ENCODE measurements around the gene P2RY11.

The P2RY11 gene

DNA sequence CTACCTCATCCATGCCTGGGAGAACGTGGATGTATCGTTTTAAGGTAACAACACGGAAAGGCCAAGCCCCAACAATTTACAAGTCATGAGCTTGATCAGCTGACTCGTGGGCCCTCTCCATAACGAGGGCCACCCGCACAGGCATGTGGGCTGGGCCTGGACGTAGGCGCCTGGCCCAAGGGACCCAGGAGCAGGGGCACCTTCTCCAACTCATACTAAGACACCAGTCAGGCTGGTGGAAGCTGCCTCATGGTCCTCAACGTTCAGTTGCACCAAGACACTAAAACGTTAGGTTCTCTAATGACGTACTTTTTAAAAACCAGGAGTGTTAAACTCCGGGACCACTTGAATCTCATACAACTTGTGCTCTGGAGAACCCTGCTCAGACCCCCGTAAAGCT lies 30.0 kb downstream of the P2RY11 start:
- no peak for DNase-seq (ENCODE audit: low read depth)

DNA sequence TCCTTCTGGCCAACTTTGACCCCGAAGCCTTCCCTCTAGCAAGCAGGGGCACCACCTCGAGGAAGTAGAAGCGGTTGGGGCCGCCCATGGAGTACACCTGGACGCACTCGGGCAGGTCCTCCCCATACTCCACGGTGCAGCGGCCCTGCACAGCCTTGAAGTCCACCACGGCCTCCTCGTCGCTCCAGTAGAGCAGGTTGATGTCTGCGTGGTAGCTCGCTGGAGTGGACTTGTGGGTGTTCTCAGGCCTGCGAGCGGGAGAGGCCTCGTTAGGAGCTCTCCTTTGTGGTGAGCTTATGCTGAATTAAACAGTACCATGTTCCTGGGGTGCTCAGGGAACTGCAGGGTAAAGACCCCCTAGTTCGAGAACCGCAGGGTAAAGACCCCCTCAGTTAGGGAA lies 30.5 kb downstream of the P2RY11 start:
- DNase-seq (ENCODE audit: low read depth) = no peak

DNA sequence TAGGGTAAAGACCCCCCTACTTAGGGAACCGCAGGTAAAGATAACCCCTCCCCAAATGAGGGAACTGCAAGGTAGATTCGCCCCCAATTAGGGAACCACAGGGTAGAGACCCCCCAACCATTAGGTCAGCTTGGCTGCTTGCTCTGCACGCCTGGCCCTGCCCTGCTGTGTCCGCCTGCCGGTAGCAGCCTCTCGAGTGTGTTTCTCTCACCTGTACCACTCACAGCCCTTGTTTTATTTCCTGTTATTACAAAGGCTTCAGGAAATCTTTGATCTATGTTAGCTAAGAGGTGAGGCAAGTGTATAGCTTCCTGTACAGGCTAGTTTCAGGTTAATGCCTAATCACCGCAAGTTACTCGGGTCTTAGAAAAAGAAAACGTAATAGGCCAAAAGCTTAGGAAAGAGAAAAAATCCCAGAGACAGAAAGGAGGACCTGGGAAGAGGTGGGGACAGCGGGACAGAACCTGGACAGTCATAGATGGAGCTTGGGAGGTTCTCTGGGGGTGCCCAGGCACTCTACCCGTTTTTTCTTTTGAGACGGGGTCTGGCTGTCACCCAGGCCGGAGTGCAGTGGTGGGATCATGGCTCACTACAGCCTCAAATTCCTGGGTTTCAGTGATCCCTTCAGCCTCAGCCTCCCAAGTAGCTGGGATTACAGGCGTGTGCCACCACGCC lies 31.3 kb downstream of the P2RY11 start:
- DNase-seq (ENCODE audit: low read depth) = no peak

DNA sequence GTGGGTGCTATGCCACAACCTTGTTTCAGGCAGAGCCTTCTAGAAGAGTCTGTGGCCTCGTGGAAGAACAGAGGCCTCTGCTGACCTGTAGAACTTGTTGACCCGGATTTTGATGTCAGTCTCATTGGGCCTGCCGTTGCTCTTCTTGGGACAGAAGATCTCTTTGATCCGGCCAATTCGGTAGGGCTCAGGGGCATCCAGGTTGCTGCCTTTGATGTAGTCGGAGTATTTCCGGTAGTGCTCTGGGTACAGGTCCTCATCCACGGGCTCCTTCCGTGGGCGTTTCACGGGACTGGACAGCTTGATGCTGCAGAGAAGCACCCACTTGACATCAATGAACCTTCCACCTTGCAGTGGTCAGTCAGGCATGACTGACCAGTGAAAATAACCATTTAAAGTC lies 32.2 kb downstream of the P2RY11 start:
- no peak for DNase-seq (ENCODE audit: low read depth)

DNA sequence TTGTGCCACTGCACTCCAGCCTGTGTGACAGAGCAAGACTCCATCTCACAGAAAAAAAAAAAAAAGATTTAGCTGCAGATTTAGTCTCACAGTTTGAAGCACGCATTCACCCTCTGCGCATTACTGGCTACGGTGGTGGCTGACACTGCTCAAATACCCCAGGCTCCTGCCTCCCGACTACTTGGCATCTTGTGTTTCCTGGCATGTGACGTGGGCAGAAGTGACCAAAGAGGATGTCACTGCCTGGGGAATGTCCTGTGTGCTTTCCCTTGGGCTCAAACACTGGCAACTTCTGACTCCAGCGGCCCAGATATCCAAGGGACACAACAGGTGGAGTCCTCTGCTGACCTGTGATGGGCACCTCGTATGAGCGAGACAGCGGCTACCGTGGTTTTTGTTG lies 32.9 kb downstream of the P2RY11 start:
- DNase-seq (ENCODE audit: low read depth) = no peak

DNA sequence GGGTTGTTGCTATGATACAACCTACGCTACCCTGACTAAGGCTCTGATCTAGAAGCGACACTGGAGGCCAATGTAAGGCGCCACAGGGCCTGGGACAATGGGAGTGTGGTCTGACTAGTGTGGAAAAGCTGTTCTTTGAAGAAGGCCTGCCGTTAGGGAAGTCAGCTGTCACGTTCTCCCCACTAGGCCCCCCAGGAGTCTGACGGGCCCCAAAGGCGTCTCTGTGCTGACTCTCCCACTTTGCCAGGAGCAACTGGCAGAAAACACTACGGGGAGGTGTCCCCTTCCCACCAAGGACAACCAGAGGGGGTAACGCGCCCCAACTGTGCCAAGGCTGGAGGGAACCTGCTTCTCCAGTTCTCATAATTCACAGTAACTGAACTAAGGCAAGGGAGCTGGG lies 33.5 kb downstream of the P2RY11 start:
- DNase-seq (ENCODE audit: low read depth) = no peak

DNA sequence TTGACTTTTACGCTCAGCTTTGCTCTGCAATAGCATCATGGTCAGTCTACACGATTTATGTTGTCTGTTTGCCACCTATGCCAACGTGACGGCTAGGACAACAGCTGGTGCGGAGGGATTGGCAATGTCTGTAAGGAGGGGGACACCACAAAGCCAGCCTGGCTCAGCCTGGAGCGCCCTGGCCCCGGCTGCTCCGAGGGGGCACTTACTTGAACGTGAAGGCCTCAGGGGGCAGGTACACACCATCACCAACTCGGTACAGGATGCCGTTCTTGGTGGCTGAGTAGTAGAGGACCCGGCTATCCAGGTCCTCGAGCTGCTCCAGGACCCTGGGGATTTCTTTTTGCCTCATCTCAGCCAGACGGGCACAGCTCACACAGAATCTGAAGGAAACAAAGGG lies 34.6 kb downstream of the P2RY11 start:
- no peak for DNase-seq (ENCODE audit: low read depth)

DNA sequence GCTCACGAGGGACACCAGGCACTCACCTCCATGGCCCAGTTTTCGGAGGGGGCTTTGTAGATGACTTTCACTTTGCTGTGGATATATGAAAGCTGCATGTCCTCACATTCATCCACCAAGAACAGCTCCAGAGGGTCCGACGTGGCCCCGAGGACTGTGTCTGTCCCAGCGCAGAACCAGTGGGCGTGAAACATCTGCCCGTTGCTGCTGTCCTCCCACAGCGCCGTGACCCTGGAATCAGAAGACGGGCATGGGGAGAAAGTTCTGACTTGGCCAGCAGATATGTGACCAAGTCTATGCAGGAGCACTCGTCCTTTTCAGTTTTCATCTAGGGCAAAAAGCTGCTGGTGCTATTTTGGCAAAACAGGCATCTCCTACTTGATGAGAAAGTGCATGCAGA lies 37.9 kb downstream of the P2RY11 start:
- DNase-seq (ENCODE audit: low read depth) = no peak

DNA sequence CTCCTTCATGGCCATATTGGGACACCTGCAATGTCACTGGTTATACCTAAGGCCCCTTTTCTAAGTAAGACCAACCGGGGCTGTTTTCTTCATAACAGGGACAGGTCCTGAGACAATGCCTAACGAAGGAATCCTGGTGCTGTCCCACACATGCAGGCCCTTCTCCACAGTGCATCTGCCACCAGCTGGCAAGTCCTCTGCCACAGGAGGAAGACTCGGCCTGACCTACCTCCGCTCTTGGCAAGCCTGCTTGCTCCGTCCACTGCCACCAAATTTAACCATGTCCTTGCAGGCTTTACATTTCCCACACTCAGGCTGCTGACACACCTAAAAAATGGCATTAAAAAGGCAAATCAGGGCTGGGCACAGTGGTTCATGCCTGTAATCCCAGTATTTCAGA lies 40.0 kb downstream of the P2RY11 start:
- no peak for DNase-seq (ENCODE audit: low read depth)

DNA sequence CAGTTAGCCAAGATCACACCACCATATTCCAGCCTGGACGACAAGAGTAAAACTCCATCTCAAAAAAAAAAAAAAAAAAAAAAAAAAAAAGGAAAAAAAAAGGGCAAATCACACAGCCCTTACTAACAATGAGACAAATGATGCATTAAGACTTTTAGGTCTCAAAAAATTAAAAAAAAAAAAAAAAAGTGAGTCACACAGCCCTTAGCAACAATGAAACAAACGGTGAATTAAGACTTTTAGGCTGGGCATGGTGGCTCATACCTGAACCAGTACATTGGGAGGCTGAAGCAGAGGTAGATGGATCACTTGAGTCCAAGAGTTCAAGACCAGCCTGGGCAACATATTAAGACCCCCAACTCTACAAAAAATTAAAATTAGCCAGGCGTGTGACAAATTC lies 40.6 kb downstream of the P2RY11 start:
- DNase-seq (ENCODE audit: low read depth) = no peak

DNA sequence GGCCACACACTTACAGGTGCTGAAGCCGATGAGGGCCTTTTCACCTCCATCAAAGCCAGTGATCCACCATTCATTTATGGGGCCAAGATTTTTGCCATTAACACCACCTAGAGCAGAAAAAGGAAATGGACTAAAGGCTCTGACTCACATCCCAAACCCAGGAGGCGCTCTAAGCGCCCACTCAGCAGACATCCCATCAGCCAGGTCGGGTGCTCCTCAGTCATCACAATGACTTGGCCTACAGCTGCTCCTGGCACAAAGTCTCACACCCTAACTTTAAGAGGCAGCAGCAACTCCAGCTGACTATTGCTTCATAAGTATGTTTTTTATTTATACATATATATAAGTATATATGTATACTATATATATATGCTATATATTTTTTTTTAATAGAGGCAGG lies 44.3 kb downstream of the P2RY11 start:
- no peak for DNase-seq (ENCODE audit: low read depth)

DNA sequence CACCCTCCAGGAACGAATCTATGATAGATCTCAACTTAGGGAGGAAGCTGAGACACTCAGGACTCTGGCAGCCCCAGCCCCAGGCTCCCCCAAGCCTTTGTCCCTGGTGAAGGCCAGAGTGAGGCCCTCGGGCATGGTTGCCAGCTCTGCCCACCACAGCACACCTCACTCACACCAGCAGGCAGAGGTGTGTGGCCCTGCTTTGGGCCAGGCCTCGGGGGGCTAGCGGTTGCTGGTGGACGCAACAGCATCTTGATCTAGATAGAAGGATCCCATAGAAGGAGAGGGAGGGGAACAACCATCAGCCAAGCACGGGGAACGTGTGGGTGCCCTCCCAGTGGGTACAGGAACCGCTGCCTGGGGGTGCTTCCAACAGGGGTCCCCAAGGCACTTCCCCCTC lies 46.6 kb downstream of the P2RY11 start:
- no peak for DNase-seq (ENCODE audit: low read depth)

DNA sequence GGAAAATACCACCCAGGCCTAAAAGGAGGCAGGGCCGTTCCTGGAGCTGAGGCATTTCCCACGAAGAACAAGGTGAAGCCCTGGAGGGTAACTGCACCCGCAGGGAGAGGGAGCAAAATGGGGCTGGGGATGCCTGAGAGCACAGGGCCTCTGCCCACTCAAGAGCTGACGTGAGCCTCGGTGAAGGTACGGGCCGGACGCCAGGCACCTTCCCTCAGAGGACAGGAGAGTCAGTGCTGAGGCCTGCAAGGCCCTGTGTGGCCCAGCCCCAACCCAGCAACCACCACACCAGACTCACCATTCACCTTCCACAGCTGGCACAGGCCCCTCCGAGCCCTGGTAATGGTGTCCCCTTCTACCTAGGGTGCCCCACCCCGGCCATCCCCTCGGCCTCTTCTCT lies 47.0 kb downstream of the P2RY11 start:
- DNase-seq (ENCODE audit: low read depth) = no peak

DNA sequence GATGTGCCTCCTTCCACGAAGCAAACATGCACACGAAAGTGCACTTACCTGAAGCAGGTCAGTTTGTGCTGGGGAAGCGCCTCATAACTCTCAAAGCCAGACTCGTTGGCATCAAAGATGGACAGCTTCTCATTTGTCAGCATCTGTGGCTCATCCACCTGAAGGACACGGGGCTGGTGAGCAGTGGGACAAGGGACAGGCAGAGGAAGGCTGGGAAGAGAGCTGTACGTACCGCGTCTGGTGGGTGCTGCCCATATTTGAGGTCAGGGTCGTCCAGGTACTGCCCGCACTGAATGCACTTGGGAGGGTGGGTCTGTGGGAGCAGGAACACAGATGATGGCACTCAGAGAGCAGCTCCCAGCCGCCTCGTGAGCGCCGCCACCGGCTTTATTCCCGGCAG lies 48.1 kb downstream of the P2RY11 start:
- no peak for DNase-seq (ENCODE audit: low read depth)

DNA sequence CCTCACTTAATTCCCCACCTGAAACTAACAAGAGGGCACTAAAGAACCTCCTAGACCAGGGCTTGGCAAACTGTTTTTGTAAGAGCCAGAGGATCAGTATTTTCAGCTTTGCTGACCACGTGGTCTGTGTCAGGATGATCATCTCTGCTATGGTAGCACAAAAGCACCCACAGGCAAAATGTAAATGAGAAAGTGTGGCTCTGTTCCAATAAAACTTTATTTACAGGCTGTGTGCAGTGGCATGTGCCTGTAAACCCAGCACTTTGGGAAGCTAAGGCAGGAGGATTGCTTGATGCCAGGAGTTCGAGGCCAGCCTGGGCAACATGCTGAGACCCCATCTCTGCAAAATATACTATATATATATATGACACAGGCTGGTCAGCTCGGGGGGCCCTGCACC lies 52.0 kb downstream of the P2RY11 start:
- no peak for DNase-seq (ENCODE audit: low read depth)

Measured in fibroblast of the conjunctiva (primary cell).